Neuron (in vitro differentiated cells): ENCODE measurements around the gene ZNF48.

Source experiments
- H2AFZ ChIP-seq: one replicate; pipeline ENCODE4 v1.6.1; 2013; ENCODE audit warnings: low read depth, mild to moderate bottlenecking, inconsistent platforms, low read length, moderate library complexity
- H3K27me3 ChIP-seq: one replicate; pipeline ENCODE4 v1.6.1; 2013; ENCODE audit warnings: low read length; ENCODE audit not compliant: insufficient read depth
- H3K36me3 ChIP-seq: one replicate; pipeline ENCODE4 v1.6.1; 2013; ENCODE audit warnings: low read length; ENCODE audit not compliant: insufficient read depth
- H3K4me1 ChIP-seq: one replicate; pipeline ENCODE4 v1.6.1; 2013; ENCODE audit warnings: low read length; ENCODE audit not compliant: insufficient read depth
- H3K4me3 ChIP-seq: 2 replicates; pipeline ENCODE4 v1.5.1; 2013; ENCODE audit warnings: mild to moderate bottlenecking, low read length, moderate library complexity
- H3K9me3 ChIP-seq: one replicate; pipeline ENCODE4 v1.6.1; 2013; ENCODE audit warnings: low read length

ZNF48 gene

DNA sequence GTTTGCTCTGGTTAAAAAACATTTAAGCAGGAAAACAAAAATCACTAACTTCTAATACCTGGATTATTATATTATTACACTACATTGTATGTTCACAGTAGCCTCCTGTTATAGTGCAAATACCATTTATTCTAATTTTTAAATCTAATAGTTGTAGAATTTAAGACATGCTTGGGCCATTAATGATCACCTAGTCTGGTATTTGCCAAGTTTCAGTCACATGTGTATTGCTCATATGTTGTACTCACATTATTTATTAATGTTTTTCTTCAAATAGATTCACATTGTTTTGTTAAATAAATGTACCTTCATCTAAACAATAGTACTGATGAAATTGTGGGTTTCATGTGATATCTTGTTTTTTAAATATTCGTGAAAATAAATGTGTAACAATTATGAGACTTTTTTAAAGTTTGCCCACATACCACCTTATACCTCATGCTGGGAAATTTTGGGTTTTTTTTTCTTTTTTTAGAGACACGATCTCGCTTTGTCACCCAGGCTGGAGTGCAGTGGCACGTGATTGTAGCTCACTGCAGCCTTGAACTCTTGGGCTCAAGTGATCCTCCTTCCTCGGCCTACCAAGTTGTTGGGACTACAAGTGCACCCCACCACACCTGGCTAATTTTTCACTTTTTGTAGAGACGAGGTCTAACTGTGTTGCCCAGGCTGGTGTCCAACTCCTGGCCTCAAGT is 18.0 kb downstream of the ZNF48 start:
- peaks cover 4% of the 10 kb centered on the region for H3K4me1 ChIP-seq
- no peak overlapping the region for H2AFZ ChIP-seq
- H3K27me3 ChIP-seq: no peaks in the 10 kb centered on the region
- no peaks in the 10 kb centered on the region for H3K9me3 ChIP-seq
- H3K4me3 ChIP-seq: no peak overlapping the region
- H3K36me3 ChIP-seq: peaks cover 32% of the 10 kb centered on the region

DNA sequence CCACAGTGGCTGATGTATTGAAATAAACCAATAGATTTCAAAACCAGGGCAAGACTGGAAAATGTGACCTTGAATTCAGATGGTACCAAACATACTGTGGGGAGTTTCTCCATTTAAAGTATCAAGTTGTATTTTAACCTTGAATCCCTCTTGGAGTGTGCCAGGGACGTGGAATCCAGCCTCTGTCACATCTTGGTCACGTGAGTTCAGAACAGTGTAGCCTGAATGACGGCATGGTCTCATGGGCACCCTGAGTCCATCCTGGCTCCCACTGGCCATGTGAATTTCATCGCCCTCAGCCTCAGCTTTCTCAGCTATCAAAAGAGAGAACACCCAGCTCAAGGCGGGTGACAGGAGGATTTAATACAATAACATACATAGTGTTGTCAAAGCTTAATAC is 18.9 kb downstream of the ZNF48 start:
- no peak overlapping the region for H3K4me3 ChIP-seq
- no peaks in the 10 kb centered on the region for H3K9me3 ChIP-seq
- peaks cover 39% of the 10 kb centered on the region for H3K36me3 ChIP-seq
- H3K27me3 ChIP-seq: no peaks in the 10 kb centered on the region
- H2AFZ ChIP-seq: no peak overlapping the region
- peaks cover 2% of the 10 kb centered on the region for H3K4me1 ChIP-seq

DNA sequence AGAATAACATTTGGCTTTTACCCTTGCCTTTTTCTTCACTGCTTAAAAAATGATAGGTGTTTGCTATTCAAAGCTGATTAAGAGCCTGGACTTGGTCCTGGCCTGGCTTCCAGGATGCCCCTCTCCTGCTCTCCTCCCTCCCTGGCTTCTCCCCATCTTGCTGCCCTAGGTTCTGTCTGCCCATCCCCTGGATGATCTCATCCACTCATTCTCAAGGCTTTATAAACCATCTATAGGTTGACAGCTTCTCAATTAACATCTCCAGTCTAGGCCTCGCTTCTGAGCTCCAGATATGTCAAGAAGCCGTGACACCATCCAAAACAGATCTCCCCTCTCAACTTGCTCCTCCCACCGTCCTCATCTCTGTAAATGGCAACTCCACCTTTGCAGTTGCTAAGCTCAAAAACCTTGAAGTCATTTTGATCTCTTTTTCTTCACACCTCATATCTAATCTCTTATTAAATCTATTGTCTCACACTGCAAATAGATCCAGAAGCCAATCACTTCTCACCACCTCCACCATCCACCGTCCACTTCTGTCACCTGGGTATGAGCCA is 20.9 kb downstream of the ZNF48 start:
- H3K27me3 ChIP-seq: no peaks in the 10 kb centered on the region
- no peak overlapping the region for H3K4me3 ChIP-seq
- H3K4me1 ChIP-seq: no peaks in the 10 kb centered on the region
- H3K9me3 ChIP-seq: no peaks in the 10 kb centered on the region
- H2AFZ ChIP-seq: no peak overlapping the region
- peaks cover 39% of the 10 kb centered on the region for H3K36me3 ChIP-seq

DNA sequence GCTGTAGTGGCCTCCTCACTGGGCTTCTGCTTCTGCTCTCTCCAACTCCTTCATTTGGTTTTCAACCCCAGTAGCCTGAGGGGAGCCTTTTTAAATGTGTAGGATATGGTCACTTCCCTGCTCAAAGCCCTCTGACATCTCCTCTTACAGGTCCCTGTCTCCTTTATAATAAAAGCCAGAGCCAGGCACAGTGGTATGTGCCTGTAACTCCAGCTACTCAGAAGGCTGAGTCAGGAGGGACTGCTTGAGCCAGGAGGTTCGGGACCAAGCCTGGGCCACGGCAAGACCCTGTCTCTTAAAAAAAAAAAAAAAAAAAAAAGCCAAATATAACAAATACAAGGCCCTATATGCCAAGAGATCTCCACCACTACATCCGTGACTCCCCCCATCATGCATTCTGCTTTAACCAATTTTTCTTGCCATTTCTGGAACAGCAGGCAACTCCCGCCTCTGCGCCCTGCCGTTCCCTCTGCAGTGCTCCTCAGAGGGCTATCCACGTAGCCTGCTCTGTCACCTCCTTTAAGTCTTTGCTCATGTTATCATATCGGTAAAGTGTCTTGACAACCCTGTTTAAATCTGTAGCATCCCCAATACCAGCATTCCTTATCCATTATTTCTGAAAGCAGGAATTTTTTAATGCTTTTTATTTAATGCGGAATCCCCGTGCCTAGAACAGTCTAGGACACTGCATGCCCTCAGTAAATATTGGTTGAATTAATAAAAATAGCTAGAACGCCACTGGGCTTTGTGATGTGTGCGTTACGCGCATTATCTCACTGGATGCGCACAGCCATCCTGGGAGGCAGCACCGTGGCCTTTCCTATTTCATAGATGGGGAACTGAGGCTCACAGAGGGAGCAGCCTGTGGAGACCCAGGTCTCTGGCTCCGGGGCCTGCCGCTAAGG is 21.7 kb downstream of the ZNF48 start:
- Histone ChIP-seq H3K36me3 (peaks cover 37% of the 10 kb centered on the region), H3K9me3 (no peaks in the 10 kb centered on the region), H2AFZ (no peak overlapping the region), H3K27me3 (no peaks in the 10 kb centered on the region), H3K4me1 (no peaks in the 10 kb centered on the region), H3K4me3 (no peak overlapping the region)

DNA sequence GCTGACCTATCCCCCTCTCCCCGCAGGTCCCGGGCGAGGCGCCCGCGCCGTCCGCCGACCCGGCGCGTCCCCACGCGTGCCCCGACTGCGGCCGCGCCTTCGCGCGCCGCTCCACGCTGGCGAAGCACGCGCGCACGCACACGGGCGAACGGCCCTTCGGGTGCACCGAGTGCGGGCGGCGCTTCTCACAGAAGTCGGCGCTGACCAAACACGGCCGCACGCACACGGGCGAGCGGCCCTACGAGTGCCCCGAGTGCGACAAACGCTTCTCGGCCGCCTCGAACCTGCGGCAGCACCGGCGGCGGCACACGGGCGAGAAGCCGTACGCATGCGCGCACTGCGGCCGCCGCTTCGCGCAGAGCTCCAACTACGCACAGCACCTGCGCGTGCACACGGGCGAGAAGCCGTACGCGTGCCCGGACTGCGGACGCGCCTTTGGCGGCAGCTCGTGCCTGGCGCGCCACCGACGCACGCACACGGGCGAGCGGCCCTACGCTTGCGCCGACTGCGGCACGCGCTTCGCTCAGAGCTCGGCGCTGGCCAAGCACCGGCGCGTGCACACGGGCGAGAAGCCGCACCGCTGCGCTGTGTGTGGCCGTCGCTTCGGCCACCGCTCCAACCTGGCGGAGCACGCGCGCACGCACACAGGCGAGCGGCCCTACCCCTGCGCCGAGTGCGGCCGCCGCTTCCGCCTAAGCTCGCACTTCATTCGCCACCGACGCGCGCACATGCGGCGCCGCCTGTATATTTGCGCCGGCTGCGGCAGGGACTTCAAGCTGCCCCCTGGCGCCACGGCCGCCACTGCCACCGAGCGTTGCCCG is 22.5 kb downstream of the ZNF48 start:
- Histone ChIP-seq H3K4me3 (no peak overlapping the region), H2AFZ (no peak overlapping the region), H3K27me3 (no peaks in the 10 kb centered on the region), H3K9me3 (no peaks in the 10 kb centered on the region), H3K36me3 (peaks cover 42% of the 10 kb centered on the region), H3K4me1 (no peaks in the 10 kb centered on the region)

DNA sequence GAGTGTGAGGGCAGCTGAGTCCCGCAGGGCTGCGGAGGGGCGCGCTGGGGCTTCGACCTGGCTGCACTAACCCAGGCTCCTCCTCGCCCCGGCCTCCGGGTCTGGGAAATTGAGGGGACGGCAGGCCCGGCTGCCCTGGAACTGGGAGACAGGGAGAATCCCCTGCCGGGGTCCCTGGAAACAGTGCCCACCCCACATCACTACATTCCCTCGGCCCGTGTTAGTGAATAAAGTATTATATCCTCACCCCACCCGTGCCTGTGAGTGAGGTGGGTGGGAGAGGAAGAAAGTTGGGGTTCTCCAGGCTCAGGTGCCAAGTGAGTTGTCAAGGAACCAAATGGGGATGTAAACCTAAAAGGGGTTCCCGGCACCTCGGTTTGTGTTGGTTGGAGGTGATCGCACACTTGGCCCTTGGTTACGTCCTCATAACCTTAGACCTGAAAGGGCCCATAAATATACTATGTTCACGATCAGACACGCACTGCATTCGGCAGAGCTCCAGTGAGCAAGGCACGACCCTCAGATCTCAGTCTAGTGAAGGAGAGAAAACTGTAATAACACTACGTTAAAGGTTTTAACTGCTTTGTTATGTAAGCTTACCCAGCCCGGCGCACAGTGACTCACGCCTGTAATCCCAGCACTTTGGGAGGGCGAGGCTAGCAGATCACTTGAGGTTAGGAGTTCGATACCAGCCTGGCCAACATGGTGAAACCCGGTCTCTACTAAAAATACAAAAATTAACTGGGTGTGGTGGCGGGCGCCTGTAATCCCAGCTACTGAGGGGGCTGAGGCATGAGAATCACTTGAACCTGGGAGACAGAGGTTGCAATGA is 23.3 kb downstream of the ZNF48 start:
- Histone ChIP-seq H3K27me3 (no peaks in the 10 kb centered on the region), H2AFZ (no peak overlapping the region), H3K4me3 (no peak overlapping the region), H3K4me1 (no peaks in the 10 kb centered on the region), H3K9me3 (no peaks in the 10 kb centered on the region), H3K36me3 (peaks cover 42% of the 10 kb centered on the region)

DNA sequence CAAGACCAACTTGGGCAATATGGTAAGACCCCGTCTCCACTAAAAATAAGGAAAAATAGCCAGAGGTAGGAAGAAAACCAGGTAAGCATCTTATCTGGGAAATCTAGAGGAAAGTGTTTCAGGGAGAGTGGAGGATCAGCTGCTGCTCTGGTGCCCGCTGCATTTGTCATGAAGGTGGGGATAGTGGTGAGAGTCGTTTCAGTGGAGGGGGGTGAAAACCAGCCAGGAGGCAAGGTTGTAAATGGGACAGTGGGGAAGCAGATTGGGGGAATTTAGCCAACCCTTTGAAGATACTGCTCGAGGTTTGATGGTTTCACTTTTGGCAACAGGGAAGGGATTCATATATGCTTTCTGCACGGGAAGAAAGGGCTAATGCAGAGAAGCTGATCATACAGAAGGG is 25.8 kb downstream of the ZNF48 start:
- Histone ChIP-seq H3K4me1 (no peaks in the 10 kb centered on the region), H3K9me3 (no peaks in the 10 kb centered on the region), H3K4me3 (no peak overlapping the region), H2AFZ (no peak overlapping the region), H3K27me3 (no peaks in the 10 kb centered on the region), H3K36me3 (peaks cover 50% of the 10 kb centered on the region)

DNA sequence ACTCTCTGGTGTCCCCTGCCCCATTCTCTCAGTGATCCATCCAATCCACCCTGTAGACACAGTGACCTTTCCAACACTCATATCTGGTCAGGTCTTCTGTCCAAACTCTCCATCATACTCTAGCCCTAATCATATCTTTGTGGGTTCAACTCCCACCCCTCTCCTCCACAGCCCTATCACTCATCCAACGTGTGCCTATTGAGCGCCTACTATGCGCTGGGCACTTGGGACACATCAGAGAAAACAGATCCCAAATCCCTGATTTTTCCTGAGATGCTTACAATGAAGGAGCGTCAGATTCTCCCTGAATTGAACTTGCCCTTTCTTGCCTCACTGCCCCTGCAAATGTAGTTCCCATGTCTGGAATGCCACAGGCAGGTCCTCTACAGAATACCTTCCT is 32.8 kb downstream of the ZNF48 start:
- Histone ChIP-seq H3K4me1 (peaks cover 9% of the 10 kb centered on the region), H3K36me3 (peaks cover 26% of the 10 kb centered on the region), H3K9me3 (no peaks in the 10 kb centered on the region), H2AFZ (no peak overlapping the region), H3K27me3 (no peaks in the 10 kb centered on the region), H3K4me3 (no peak overlapping the region)

DNA sequence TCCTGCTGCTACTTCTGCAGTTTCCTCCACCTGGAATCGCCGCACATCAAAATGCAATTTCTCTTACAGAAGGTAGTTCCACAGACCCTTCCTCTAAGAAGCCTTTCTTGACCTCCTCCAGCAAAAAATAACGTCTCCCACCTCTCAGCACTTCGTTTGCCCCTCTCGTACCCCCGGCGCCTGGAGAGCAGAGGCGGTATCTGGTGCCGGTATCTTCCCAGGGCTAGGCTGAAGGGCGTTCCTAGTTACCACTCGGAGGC is 34.1 kb downstream of the ZNF48 start:
- no peaks in the 10 kb centered on the region for H3K9me3 ChIP-seq
- H3K36me3 ChIP-seq: peaks cover 16% of the 10 kb centered on the region
- no peaks in the 10 kb centered on the region for H3K27me3 ChIP-seq
- peak overlapping the region; percentile 78 for H3K4me3 ChIP-seq
- H3K4me1 ChIP-seq: peaks cover 9% of the 10 kb centered on the region
- peak overlapping the region; percentile 53 for H2AFZ ChIP-seq

DNA sequence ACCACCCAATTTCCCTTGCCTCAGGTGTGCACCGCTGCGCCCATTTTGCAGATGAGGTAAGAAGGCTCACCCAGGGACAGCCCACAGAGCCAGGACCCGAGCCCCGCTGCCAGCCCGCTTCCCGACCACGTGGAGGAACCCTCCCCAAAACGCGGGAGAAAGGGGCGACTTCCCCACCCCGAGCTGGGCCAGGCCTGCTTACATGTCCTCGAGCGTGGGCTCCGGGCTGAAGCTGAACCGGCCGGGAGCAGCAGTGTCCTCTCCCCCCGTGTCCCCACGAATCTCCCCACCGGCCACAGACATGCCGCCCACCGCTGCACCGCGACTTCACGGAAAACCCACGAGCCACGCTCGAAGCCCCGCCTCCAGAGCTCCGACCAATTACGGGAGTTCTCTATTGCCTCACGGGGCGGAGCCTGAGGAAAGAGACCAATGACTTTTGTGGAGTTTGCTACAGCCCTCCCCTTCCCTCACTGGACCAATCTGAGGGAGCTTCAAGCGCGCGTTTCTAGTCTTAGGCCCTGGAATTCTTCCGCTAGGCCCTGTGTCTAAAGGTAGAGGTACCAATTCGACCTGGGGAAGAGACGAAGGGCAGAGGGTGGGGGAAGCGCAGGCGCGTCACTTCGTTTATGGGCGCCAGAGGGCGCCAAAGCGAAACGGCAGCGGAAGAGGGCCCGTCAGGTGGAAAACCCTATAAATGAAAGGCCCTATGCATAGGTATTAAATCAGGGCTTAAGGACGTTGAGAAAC is 34.6 kb downstream of the ZNF48 start, which contains the start of gene DCTPP1:
Gene DCTPP1 (minus strand): TSS at position 353 of the 750 bp plus-strand sequence. CDS start 50 bp downstream, at position 303.
- H3K4me1 ChIP-seq: peaks cover 9% of the 10 kb centered on the region
- H3K36me3 ChIP-seq: peaks cover 12% of the 10 kb centered on the region
- H3K9me3 ChIP-seq: no peaks in the 10 kb centered on the region
- H3K4me3 ChIP-seq: peak within 1 kb of the TSS; percentile 78
- H2AFZ ChIP-seq: peak within 1 kb of the TSS; percentile 53
- H3K27me3 ChIP-seq: no peaks in the 10 kb centered on the region

DNA sequence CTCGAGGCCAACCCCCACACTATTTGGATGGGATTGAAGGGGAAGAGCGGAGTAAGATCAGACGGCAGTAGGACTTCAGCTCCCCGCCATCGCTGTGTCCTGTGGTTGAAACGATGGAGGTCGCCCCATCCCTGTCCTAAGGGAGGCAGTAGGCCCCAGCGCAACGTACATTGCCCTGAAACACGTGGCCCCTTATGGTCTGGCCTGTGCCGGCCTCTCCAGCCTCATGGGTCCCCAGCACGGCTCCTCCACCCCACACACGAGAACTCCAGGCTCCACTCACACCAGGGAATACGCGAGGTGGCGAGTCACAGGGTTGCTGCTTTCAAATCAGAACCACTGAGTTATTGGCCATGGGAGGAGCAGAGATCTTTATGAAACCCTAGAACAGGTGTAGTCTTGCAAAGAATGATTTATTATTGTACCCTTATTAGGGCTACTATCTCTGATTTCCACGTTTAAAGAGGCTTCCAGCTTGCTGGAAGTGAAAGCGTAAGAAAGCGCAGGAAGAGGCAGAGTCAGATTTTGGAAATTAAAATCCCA is 35.3 kb downstream of the ZNF48 start:
- Histone ChIP-seq H3K4me3 (peak overlapping the region; percentile 78), H3K36me3 (peaks cover 12% of the 10 kb centered on the region), H3K4me1 (peaks cover 9% of the 10 kb centered on the region), H2AFZ (peak overlapping the region; percentile 53), H3K9me3 (no peaks in the 10 kb centered on the region), H3K27me3 (peaks cover 1% of the 10 kb centered on the region)
